ENCODE measurements around the gene FSTL5. TPM values are rescaled to one million over a fixed set of nuclear protein-coding genes. Genes with fewer than 3 reads are reported as not detected.

Gene FSTL5
- total RNA-seq, 1 experiment from 2014 or later, result 29.4 TPM

- no peaks in the 10 kb centered on the region for H4K20me1 ChIP-seq (ENCODE audit: insufficient read depth)
- no peaks in the 10 kb centered on the region for H3K79me2 ChIP-seq (ENCODE audit: low read depth)
- no peak for DNase-seq
- no peak overlapping the region for H3K4me3 ChIP-seq
- TF ChIP-seq EZH2 (IDR thresholded peaks at IDR 0.05; ENCODE audit: low read depth), result no peak
- TF ChIP-seq CTCF (conservative IDR thresholded peaks at IDR 0.05), result no peak
- no peak overlapping the region for H2AFZ ChIP-seq
- no peaks in the 10 kb centered on the region for H3K36me3 ChIP-seq (ENCODE audit: low read depth)
- BruUV-seq (replicated peaks), result no TSS peak
- no peaks in the 10 kb centered on the region for H3K9me3 ChIP-seq (ENCODE audit: insufficient read depth, low read depth)
- POLR2A ChIA-PET (ENCODE audit: unreplicated experiment), result no interaction called here
- intact Hi-C loops (cut with micrococcal nuclease; ENCODE audit: unreplicated experiment), result no loop called here
- no peaks in the 10 kb centered on the region for H3K9me2 ChIP-seq (ENCODE audit: insufficient read depth)
- no peaks in the 10 kb centered on the region for H3K27me3 ChIP-seq (ENCODE audit: insufficient read depth, low read depth)
- CTCF ChIA-PET, result no interaction called here
- H3K27ac ChIP-seq, result no peak overlapping the region
- H3F3A ChIP-seq (ENCODE audit: insufficient read depth, low read depth), result no peaks in the 10 kb centered on the region
- H3K4me1 ChIP-seq (replicated peaks; ENCODE audit: insufficient read depth), result no peaks in the 10 kb centered on the region
- no peak overlapping the region for H3K4me2 ChIP-seq
Measured at GRCh38 chr4:162016219-162016618, 147.6 kb downstream of the FSTL5 start.

DNA sequence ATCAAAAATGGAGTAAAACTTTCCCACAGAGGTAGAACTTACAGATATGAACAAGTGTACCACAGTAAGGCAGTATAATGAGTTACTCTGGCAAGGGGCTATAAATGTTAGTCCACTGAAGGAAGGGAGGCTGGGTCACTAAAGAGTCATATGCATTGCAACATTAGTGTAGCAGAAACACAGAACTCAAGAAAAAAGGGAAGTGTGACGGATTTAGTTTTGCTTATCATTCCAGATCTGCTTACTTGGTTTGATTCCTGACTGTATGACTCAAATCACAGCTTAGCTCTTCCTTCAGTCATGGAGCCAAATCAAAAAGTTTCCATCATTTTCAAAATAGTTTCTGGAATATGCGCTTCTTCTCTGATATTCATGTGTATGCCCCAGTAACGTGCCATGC is 148.7 kb downstream of the FSTL5 start:
- intact Hi-C loops (cut with micrococcal nuclease; ENCODE audit: unreplicated experiment), result no loop called here
- CTCF ChIA-PET, result no interaction called here

GRCh38 chr4:162011089-162011488 is 152.7 kb downstream of the FSTL5 start:
- CTCF ChIA-PET, result no interaction called here
- DNase-seq, result no peak
- Histone ChIP-seq H3K4me1 (replicated peaks; ENCODE audit: insufficient read depth) (no peaks in the 10 kb centered on the region), H3K4me3 (no peak overlapping the region), H3K27me3 (ENCODE audit: insufficient read depth, low read depth) (no peaks in the 10 kb centered on the region), H4K20me1 (ENCODE audit: insufficient read depth) (no peaks in the 10 kb centered on the region), H3K4me2 (no peak overlapping the region), H3K36me3 (ENCODE audit: low read depth) (no peaks in the 10 kb centered on the region), H3K79me2 (ENCODE audit: low read depth) (no peaks in the 10 kb centered on the region), H3K9me3 (ENCODE audit: insufficient read depth, low read depth) (no peaks in the 10 kb centered on the region), H3F3A (ENCODE audit: insufficient read depth, low read depth) (no peaks in the 10 kb centered on the region), H3K27ac (no peak overlapping the region), H3K9me2 (ENCODE audit: insufficient read depth) (no peaks in the 10 kb centered on the region), H2AFZ (0 out of 2 replicates have a peak overlapping the region, but pooled peaks have one; percentile 55)
- no TSS peak for BruUV-seq (replicated peaks)
- POLR2A ChIA-PET (ENCODE audit: unreplicated experiment), result no interaction called here
- intact Hi-C loops (cut with micrococcal nuclease; ENCODE audit: unreplicated experiment), result no loop called here
- TF ChIP-seq EZH2 (IDR thresholded peaks at IDR 0.05; ENCODE audit: low read depth), result no peak
- no peak for TF ChIP-seq CTCF (conservative IDR thresholded peaks at IDR 0.05)

More for the DNA sequence above, 148.7 kb downstream of the FSTL5 start:
- no peaks in the 10 kb centered on the region for H3K9me2 ChIP-seq (ENCODE audit: insufficient read depth)
- no peaks in the 10 kb centered on the region for H3K36me3 ChIP-seq (ENCODE audit: low read depth)
- no peaks in the 10 kb centered on the region for H3K27me3 ChIP-seq (ENCODE audit: insufficient read depth, low read depth)
- no peaks in the 10 kb centered on the region for H4K20me1 ChIP-seq (ENCODE audit: insufficient read depth)
- no TSS peak for BruUV-seq (replicated peaks)
- POLR2A ChIA-PET (ENCODE audit: unreplicated experiment), result no interaction called here
- H2AFZ ChIP-seq, result no peak overlapping the region
- H3K4me2 ChIP-seq, result no peak overlapping the region
- TF ChIP-seq CTCF (conservative IDR thresholded peaks at IDR 0.05), result no peak
- TF ChIP-seq EZH2 (IDR thresholded peaks at IDR 0.05; ENCODE audit: low read depth), result no peak
- H3K9me3 ChIP-seq (ENCODE audit: insufficient read depth, low read depth), result no peaks in the 10 kb centered on the region
- DNase-seq, result no peak
- H3K27ac ChIP-seq, result no peak overlapping the region
- H3K79me2 ChIP-seq (ENCODE audit: low read depth), result no peaks in the 10 kb centered on the region
- no peak overlapping the region for H3K4me3 ChIP-seq
- H3K4me1 ChIP-seq (replicated peaks; ENCODE audit: insufficient read depth), result no peaks in the 10 kb centered on the region
- H3F3A ChIP-seq (ENCODE audit: insufficient read depth, low read depth), result no peaks in the 10 kb centered on the region
